Trophoblast cell (in vitro differentiated cells and primary cell): Measurements from ENCODE around the gene CROCC2.

Experiments
- DNase-seq, 2 donors: peaks; one replicate each; pipeline ENCODE4 v3.0.0-alpha.2; 2016
- H2AFZ ChIP-seq: 2 replicates; pipeline ENCODE4 v1.6.1; 2013; ENCODE audit warnings: low read length, moderate library complexity, mild to moderate bottlenecking; ENCODE audit not compliant: insufficient read depth, poor library complexity
- H2AK5ac ChIP-seq: 2 replicates; pipeline ENCODE4 v1.6.1; 2013; ENCODE audit warnings: mild to moderate bottlenecking, low read length
- H2BK120ac ChIP-seq: 2 replicates; pipeline ENCODE4 v1.6.1; 2013; ENCODE audit warnings: low read length, mild to moderate bottlenecking, moderate library complexity; ENCODE audit not compliant: insufficient read depth, poor library complexity
- H2BK12ac ChIP-seq: 2 replicates; pipeline ENCODE4 v1.6.1; 2013; ENCODE audit warnings: mild to moderate bottlenecking, low read length, moderate library complexity
- H2BK5ac ChIP-seq: 2 replicates; pipeline ENCODE4 v1.6.1; 2013; ENCODE audit warnings: low read length, low read depth, moderate library complexity, mild to moderate bottlenecking; ENCODE audit not compliant: poor library complexity
- H3K14ac ChIP-seq: 2 replicates; pipeline ENCODE4 v1.6.1; 2013; ENCODE audit warnings: mild to moderate bottlenecking, low read length
- H3K18ac ChIP-seq: 2 replicates; pipeline ENCODE4 v1.6.1; 2013; ENCODE audit warnings: mild to moderate bottlenecking, low read length
- H3K23ac ChIP-seq: 2 replicates; pipeline ENCODE4 v1.6.1; 2013; ENCODE audit warnings: low read length
- H3K27ac ChIP-seq: 2 replicates; pipeline ENCODE4 v1.5.1; 2013; ENCODE audit warnings: low read depth, mild to moderate bottlenecking, inconsistent platforms, low read length, moderate library complexity
- H3K27me3 ChIP-seq: 2 replicates; pipeline ENCODE4 v1.6.1; 2013; ENCODE audit warnings: inconsistent platforms, mild to moderate bottlenecking, low read length, moderate library complexity; ENCODE audit not compliant: insufficient read depth
- H3K36me3 ChIP-seq, 2 experiments: 1 replicate in 1 of 2; 2 replicates in 1 of 2; pipeline ENCODE4 v1.6.1; 2013; ENCODE audit warnings: low read length in 2 of 2, mild to moderate bottlenecking in 2 of 2, moderate library complexity in 1 of 2; ENCODE audit not compliant: insufficient read depth in 2 of 2, control insufficient read depth in 1 of 2
- H3K4ac ChIP-seq: 2 replicates; pipeline ENCODE4 v1.6.1; 2013; ENCODE audit warnings: low read depth, mild to moderate bottlenecking, low read length, moderate library complexity
- H3K4me1 ChIP-seq, 2 experiments: 1 replicate in 1 of 2; 2 replicates in 1 of 2; pipeline ENCODE4 v1.6.1; 2013; ENCODE audit warnings: low read length in 2 of 2, mild to moderate bottlenecking in 2 of 2, moderate library complexity in 1 of 2; ENCODE audit not compliant: insufficient read depth in 2 of 2, control insufficient read depth in 1 of 2
- H3K4me2 ChIP-seq: 2 replicates; pipeline ENCODE4 v1.6.1; 2013; ENCODE audit warnings: inconsistent platforms, mild to moderate bottlenecking, low read length, moderate library complexity
- H3K4me3 ChIP-seq: 2 replicates; pipeline ENCODE4 v1.5.1; 2013; ENCODE audit warnings: mild to moderate bottlenecking, low read depth, low read length, inconsistent platforms
- H3K79me1 ChIP-seq: one replicate; pipeline ENCODE4 v1.6.1; 2013; ENCODE audit warnings: low read length
- H3K79me2 ChIP-seq: 2 replicates; pipeline ENCODE4 v1.6.1; 2013; ENCODE audit warnings: low read length, mild to moderate bottlenecking; ENCODE audit not compliant: control insufficient read depth, insufficient read depth, poor library complexity
- H3K9ac ChIP-seq: 2 replicates; pipeline ENCODE4 v1.6.1; 2013; ENCODE audit warnings: mild to moderate bottlenecking, low read length
- H3K9me3 ChIP-seq: 2 replicates; pipeline ENCODE4 v1.6.1; 2013; ENCODE audit warnings: low read depth, mild to moderate bottlenecking, control low read depth, inconsistent platforms, low read length; ENCODE audit not compliant: insufficient read depth
- H4K12ac ChIP-seq: 2 replicates; pipeline ENCODE4 v1.6.1; 2013; ENCODE audit warnings: low read depth, mild to moderate bottlenecking, low read length, moderate library complexity
- H4K8ac ChIP-seq: 2 replicates; pipeline ENCODE4 v1.6.1; 2013; ENCODE audit warnings: low read depth, mild to moderate bottlenecking, low read length, moderate library complexity
- H4K91ac ChIP-seq: one replicate; pipeline ENCODE4 v1.6.1; 2013; ENCODE audit warnings: low read depth, mild to moderate bottlenecking, low read length, moderate library complexity
- WGBS: extraction: QIAGEN DNeasy Blood & Tissue Kit; methylation state at CpG from one replicate; pipeline ENCODE4 v1.1.7; 2013; ENCODE audit warnings: missing lambda C conversion rate; ENCODE audit not compliant: insufficient read length, insufficient coverage; ENCODE audit errors: extremely low coverage; 5-methylcytosine and 5-hydroxymethylcytosine counted together

The CROCC2 gene

DNA sequence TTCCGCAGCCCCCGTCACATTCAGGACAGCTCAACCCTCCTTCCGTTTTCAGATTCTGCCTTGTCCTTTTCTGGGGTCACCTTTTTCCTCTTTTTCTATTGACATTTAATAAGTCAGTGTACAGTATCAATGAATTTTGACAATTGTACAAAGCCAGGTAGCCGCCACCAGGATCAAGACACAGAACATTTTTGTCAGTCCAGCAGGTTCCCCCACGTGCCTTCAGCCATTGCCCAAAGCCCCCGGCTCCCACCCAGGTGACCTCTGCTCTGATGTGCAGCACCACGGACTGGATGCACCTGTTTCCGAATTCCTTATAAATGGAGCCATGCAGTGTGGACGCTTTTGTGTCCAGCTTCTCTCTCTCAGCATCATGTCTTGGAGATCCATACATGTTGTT is 30.0 kb downstream of the CROCC2 start:
- Histone ChIP-seq H3K27me3 (no peaks in the 10 kb centered on the region), H3K79me2 (no peaks in the 10 kb centered on the region), H4K12ac (no peak overlapping the region), H3K36me3 (no peaks in the 10 kb centered on the region), H3K4ac (no peak overlapping the region), H2AK5ac (no peak overlapping the region), H2BK5ac (no peak overlapping the region), H3K79me1 (no peaks in the 10 kb centered on the region), H3K9me3 (no peaks in the 10 kb centered on the region), H2BK12ac (no peak overlapping the region), H3K4me3 (no peak overlapping the region), H3K27ac (no peak overlapping the region), H2BK120ac (no peak overlapping the region), H3K14ac (no peak overlapping the region), H2AFZ (no peak overlapping the region), H4K8ac (no peak overlapping the region), H3K4me1 (no peaks in the 10 kb centered on the region), H3K18ac (no peak overlapping the region), H4K91ac (no peak overlapping the region), H3K23ac (no peak overlapping the region), H3K4me2 (no peak overlapping the region), H3K9ac (no peak overlapping the region)
- WGBS: no CpG with 5 or more reads among the region's 9 CpGs
- DNase-seq: no peak

DNA sequence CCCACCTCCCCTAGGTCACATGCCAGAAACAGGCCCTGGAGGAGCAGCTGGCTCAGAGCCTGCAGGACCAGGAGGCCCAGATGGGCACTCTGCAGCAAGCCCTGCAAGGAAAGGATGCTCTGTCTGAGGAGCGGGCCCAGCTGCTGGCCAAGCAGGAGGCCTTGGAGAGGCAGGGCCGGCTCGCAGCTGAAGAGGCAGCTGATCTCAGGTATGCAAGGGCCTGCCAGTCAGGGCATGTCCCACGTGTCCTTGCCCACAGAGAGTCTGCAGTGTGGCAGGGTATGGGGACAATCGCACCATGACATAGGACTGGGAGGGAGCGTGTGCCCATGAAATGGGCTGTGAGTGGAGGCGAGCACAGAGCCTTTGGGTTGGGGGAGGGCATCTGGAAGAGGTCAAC is 39.9 kb downstream of the CROCC2 start:
- no peak overlapping the region for H3K27ac ChIP-seq
- H3K79me2 ChIP-seq: no peaks in the 10 kb centered on the region
- H3K18ac ChIP-seq: no peak overlapping the region
- DNase-seq: no peak
- H3K9ac ChIP-seq: no peak overlapping the region
- H2BK120ac ChIP-seq: no peak overlapping the region
- no peaks in the 10 kb centered on the region for H3K36me3 ChIP-seq
- no peak overlapping the region for H2BK12ac ChIP-seq
- H3K4ac ChIP-seq: no peak overlapping the region
- no peak overlapping the region for H4K91ac ChIP-seq
- H2BK5ac ChIP-seq: no peak overlapping the region
- no peaks in the 10 kb centered on the region for H3K79me1 ChIP-seq
- no peaks in the 10 kb centered on the region for H3K27me3 ChIP-seq
- H3K23ac ChIP-seq: no peak overlapping the region
- WGBS: no CpG with 5 or more reads among the region's 7 CpGs
- no peaks in the 10 kb centered on the region for H3K4me1 ChIP-seq
- no peak overlapping the region for H4K8ac ChIP-seq
- no peak overlapping the region for H3K4me3 ChIP-seq
- H2AFZ ChIP-seq: no peak overlapping the region
- H3K14ac ChIP-seq: no peak overlapping the region
- no peak overlapping the region for H2AK5ac ChIP-seq
- no peak overlapping the region for H3K4me2 ChIP-seq
- no peak overlapping the region for H4K12ac ChIP-seq
- H3K9me3 ChIP-seq: peaks cover 7% of the 10 kb centered on the region

DNA sequence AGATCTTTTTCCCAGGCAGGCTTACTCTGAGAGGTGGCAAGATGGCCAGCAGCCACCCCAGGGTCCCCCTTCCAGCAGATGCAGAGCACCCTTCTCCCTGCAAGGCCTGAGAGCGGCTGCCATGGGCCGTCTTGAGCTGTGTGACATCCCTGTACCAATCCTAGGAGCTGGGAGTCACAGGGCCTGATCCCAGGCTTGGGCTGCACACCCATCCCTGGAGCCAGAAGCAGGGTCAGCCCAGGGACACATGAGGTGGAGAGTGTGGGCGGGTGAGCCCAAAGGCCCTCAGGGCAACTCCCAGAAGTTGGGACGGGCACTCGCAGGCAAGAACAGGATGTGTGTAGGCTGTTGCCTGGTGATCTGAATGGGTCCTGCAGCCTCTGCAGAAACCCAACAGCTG is 40.5 kb downstream of the CROCC2 start:
- Histone ChIP-seq H3K4me1 (no peaks in the 10 kb centered on the region), H2BK120ac (no peak overlapping the region), H3K79me2 (no peaks in the 10 kb centered on the region), H3K9ac (no peak overlapping the region), H3K4me2 (no peak overlapping the region), H3K27ac (no peak overlapping the region), H3K18ac (no peak overlapping the region), H3K79me1 (no peaks in the 10 kb centered on the region), H2AFZ (no peak overlapping the region), H4K12ac (no peak overlapping the region), H3K36me3 (no peaks in the 10 kb centered on the region), H4K91ac (no peak overlapping the region), H3K4me3 (no peak overlapping the region), H3K14ac (no peak overlapping the region), H2BK5ac (no peak overlapping the region), H2BK12ac (no peak overlapping the region), H2AK5ac (no peak overlapping the region), H3K9me3 (peaks cover 9% of the 10 kb centered on the region), H3K23ac (no peak overlapping the region), H3K4ac (no peak overlapping the region), H3K27me3 (no peaks in the 10 kb centered on the region), H4K8ac (no peak overlapping the region)
- no peak for DNase-seq
- WGBS: no CpG with 5 or more reads among the region's 5 CpGs

DNA sequence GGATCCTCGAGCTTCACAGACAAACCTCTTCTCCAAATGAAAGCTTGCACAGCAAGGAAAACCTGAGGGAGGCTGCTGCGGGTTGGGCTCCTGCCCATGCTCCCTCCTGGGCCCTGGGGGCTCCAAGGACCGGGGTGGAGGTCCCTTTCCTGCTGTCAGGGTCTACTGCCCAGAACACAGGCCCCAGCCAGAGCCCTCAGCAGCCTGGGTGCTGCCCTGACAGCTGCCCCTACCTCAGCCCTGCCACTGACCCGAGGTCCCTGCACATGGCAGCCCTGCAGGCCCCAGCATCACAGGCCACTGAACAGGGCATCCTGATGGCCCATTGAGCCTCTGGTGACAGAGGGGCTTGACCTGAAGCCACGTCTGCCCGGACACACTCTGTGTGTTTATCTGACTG is 41.0 kb downstream of the CROCC2 start:
- Histone ChIP-seq H2BK120ac (no peak overlapping the region), H3K36me3 (no peaks in the 10 kb centered on the region), H4K8ac (no peak overlapping the region), H3K4me2 (no peak overlapping the region), H3K79me1 (no peaks in the 10 kb centered on the region), H3K4me3 (no peak overlapping the region), H3K27ac (no peak overlapping the region), H3K9me3 (peaks cover 8% of the 10 kb centered on the region), H3K14ac (no peak overlapping the region), H3K4ac (no peak overlapping the region), H3K27me3 (no peaks in the 10 kb centered on the region), H4K91ac (no peak overlapping the region), H2BK5ac (no peak overlapping the region), H2AK5ac (no peak overlapping the region), H2AFZ (no peak overlapping the region), H3K79me2 (no peaks in the 10 kb centered on the region), H3K4me1 (no peaks in the 10 kb centered on the region), H4K12ac (no peak overlapping the region), H2BK12ac (no peak overlapping the region), H3K9ac (no peak overlapping the region), H3K18ac (no peak overlapping the region), H3K23ac (no peak overlapping the region)
- no CpG with 5 or more reads among the region's 6 CpGs for WGBS
- no peak for DNase-seq
